Measurements from ENCODE around the gene QARS1. TPM values are rescaled to one million over a fixed set of nuclear protein-coding genes. Genes with fewer than 3 reads are reported as not detected.

The QARS1 gene
- polyA plus RNA-seq, 3 donors: 142 to 326 (median 142) TPM

DNA sequence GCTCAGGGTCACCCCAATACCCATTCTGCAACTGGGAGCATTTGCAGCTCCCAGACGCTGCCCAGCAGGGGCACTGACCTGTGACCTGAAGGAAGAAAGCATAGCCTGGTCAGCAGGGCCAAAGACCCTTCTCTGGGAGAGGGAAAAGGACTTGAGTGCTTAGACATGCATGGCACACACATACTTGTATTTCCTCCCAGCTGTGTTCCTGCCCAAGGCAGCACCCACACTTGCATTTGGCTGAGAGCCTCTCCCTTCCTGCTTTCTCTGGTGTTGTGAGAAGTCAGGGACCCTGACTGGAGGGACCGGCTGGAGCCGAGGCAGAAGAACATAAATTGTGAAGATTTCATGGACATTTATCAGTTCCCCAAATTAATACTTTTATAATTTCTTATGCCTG lies 35.5 kb upstream of the QARS1 start:
- no peaks in the 10 kb centered on the region for H3K4me1 Mint-ChIP-seq
- H3K9me3 ChIP-seq (replicated peaks in 1 of 2; ENCODE audit: control insufficient read depth in 1 of 2, insufficient read depth in 1 of 2, low read length in 2 of 2): peaks cover 10 to 17% of the 10 kb centered on the region in 2 donors
- WGBS (ENCODE audit: insufficient coverage): 80% methylated on average over 1 of the region's 3 CpGs
- H3K4me3 ChIP-seq (replicated peaks in 1 of 3; ENCODE audit: low read depth in 2 of 3, low read length in 3 of 3): no peak overlapping the region
- H3K27me3 Mint-ChIP-seq (ENCODE audit: low read depth in 3 of 3): peaks cover 4 to 10% (median 9%) of the 10 kb centered on the region in 3 donors
- no peak overlapping the region for H3K27ac ChIP-seq (ENCODE audit: low read depth in 1 of 2, low read length in 2 of 2)
- H3K27me3 ChIP-seq (ENCODE audit: control insufficient read depth in 2 of 2, insufficient read depth in 2 of 2, low read length in 2 of 2): no peaks in the 10 kb centered on the region
- H3K27ac Mint-ChIP-seq: no peak overlapping the region
- H3K36me3 Mint-ChIP-seq: no peaks in the 10 kb centered on the region
- H3K4me1 ChIP-seq (ENCODE audit: control insufficient read depth in 1 of 2, insufficient read depth in 2 of 2, low read length in 2 of 2): no peaks in the 10 kb centered on the region
- no peaks in the 10 kb centered on the region for H3K79me2 ChIP-seq (ENCODE audit: insufficient read depth, low read length)
- DNase-seq: no peak
- no peaks in the 10 kb centered on the region for H3K36me3 ChIP-seq (replicated peaks in 1 of 2; ENCODE audit: control insufficient read depth in 1 of 2, insufficient read depth in 2 of 2, low read length in 2 of 2)
- H3K9ac ChIP-seq (ENCODE audit: insufficient read depth, low read length, poor library complexity, severe bottlenecking): no peak overlapping the region
- no peak for TF ChIP-seq CTCF (IDR thresholded peaks at IDR 0.05)
- no peaks in the 10 kb centered on the region for H4K20me1 ChIP-seq (ENCODE audit: insufficient read depth, low read length)
- H3K4me3 Mint-ChIP-seq: no peak overlapping the region
- H2AFZ ChIP-seq (ENCODE audit: insufficient read depth, low read depth, low read length, poor library complexity, severe bottlenecking): no peak overlapping the region
- peaks cover 12 to 26% (median 20%) of the 10 kb centered on the region in 7 donors for H3K9me3 Mint-ChIP-seq
- no peak overlapping the region for H3K4me2 ChIP-seq (replicated peaks; ENCODE audit: extremely low read depth, low read length, poor library complexity, severe bottlenecking)
- intact Hi-C loops (cut with micrococcal nuclease): no loop called here

GRCh38 chr3:49135499-49135898 lies 30.9 kb upstream of the QARS1 start:
- H3K4me3 Mint-ChIP-seq: no peak overlapping the region
- H3K4me2 ChIP-seq (replicated peaks; ENCODE audit: extremely low read depth, low read length, poor library complexity, severe bottlenecking): no peak overlapping the region
- H3K36me3 Mint-ChIP-seq: no peaks in the 10 kb centered on the region
- H3K4me1 ChIP-seq (ENCODE audit: control insufficient read depth in 1 of 2, insufficient read depth in 2 of 2, low read length in 2 of 2): peaks cover 14 to 20% of the 10 kb centered on the region in 2 donors
- WGBS (ENCODE audit: insufficient coverage): 89% methylated on average over 3 of the region's 4 CpGs
- no peaks in the 10 kb centered on the region for H3K79me2 ChIP-seq (ENCODE audit: insufficient read depth, low read length)
- DNase-seq: no peak
- intact Hi-C loops (cut with micrococcal nuclease): loop anchor here in 1 of 2 donors (10.0 kb wide), 1 partner anchor 151 kb away; no protein-coding TSS in a partner anchor
- no peaks in the 10 kb centered on the region for H3K36me3 ChIP-seq (replicated peaks in 1 of 2; ENCODE audit: control insufficient read depth in 1 of 2, insufficient read depth in 2 of 2, low read length in 2 of 2)
- TF ChIP-seq CTCF (IDR thresholded peaks at IDR 0.05): no peak
- no peak overlapping the region for H3K27ac Mint-ChIP-seq
- H3K9ac ChIP-seq (ENCODE audit: insufficient read depth, low read length, poor library complexity, severe bottlenecking): no peak overlapping the region
- no peaks in the 10 kb centered on the region for H3K9me3 ChIP-seq (replicated peaks in 1 of 2; ENCODE audit: control insufficient read depth in 1 of 2, insufficient read depth in 1 of 2, low read length in 2 of 2)
- H4K20me1 ChIP-seq (ENCODE audit: insufficient read depth, low read length): no peaks in the 10 kb centered on the region
- no peak overlapping the region for H3K4me3 ChIP-seq (replicated peaks in 1 of 3; ENCODE audit: low read depth in 2 of 3, low read length in 3 of 3)
- no peak overlapping the region for H2AFZ ChIP-seq (ENCODE audit: insufficient read depth, low read depth, low read length, poor library complexity, severe bottlenecking)
- H3K4me1 Mint-ChIP-seq: peaks cover 29% of the 10 kb centered on the region
- no peaks in the 10 kb centered on the region for H3K27me3 ChIP-seq (ENCODE audit: control insufficient read depth in 2 of 2, insufficient read depth in 2 of 2, low read length in 2 of 2)
- H3K27ac ChIP-seq (ENCODE audit: low read depth in 1 of 2, low read length in 2 of 2): no peak overlapping the region
- H3K9me3 Mint-ChIP-seq: peaks cover 0 to 4% (median 0%) of the 10 kb centered on the region in 7 donors
- peaks cover 4 to 6% (median 5%) of the 10 kb centered on the region in 3 donors for H3K27me3 Mint-ChIP-seq (ENCODE audit: low read depth in 3 of 3)

All from CD14-positive monocyte (primary cell).